ENCODE results near the gene PRKCE. TPM values are rescaled to one million over a fixed set of nuclear protein-coding genes. Genes with fewer than 3 reads are reported as not detected.
"Not testable (repeated sequence)": the region's sequence is repeated elsewhere in the genome, so short reads cannot be mapped to it uniquely, and the experiment has no call there.

The PRKCE gene
- total RNA-seq, 1 experiment from 2014 or later: 1.3 TPM

DNA sequence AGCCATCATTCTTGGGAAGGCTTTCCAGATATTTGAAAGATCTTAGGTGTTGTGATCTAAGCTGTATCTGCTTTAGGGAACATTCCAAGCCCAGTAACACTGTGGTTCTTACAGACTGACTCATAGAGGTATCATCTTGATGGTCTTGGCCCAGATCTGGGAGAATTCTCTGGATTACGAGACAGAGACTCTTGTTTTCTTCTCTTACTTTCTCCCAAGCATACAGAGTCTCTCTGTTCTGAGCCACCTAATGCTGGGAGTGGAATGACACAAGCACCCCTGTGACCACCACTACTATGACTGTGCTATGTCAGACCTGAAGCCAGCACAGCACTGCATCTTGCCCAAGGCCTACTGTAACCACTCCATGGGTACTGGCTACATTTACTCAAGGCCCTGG is 564.7 kb downstream of the PRKCE start:
- H3T11ph ChIP-seq (ENCODE audit: low read length): no peak overlapping the region
- Mint-ChIP-seq H3K36me3 (ENCODE audit: insufficient read depth in 1 of 3, low read depth in 3 of 3) (peaks cover 4 to 16% (median 6%) of the 10 kb centered on the region in 3 experiments; a peak in 6 of 7 replicates), H3K27me3 (ENCODE audit: low read depth) (peaks cover 10% of the 10 kb centered on the region), H3K27ac (no peak overlapping the region), H3K9me3 (peaks cover 26% of the 10 kb centered on the region in 2 experiments), H3K4me3 (no peak overlapping the region), H3K4me1 (no peaks in the 10 kb centered on the region)
- no peak overlapping the region for H4K5ac ChIP-seq (ENCODE audit: insufficient read length, low read depth, low read length)
- no peak overlapping the region for H2AFZ ChIP-seq (ENCODE audit: low read length)
- no peaks in the 10 kb centered on the region for H4K20me1 ChIP-seq (ENCODE audit: control insufficient read depth, insufficient read depth, insufficient read length)
- H3K23me2 ChIP-seq (ENCODE audit: insufficient read length, low read depth, low read length, poor library complexity, severe bottlenecking): no peaks in the 10 kb centered on the region
- H3K4ac ChIP-seq (ENCODE audit: low read depth, low read length): no peak overlapping the region
- DNase-seq: no peak
- no peak overlapping the region for H3K56ac ChIP-seq (ENCODE audit: insufficient read length, low read depth, low read length)
- no peaks in the 10 kb centered on the region for H3K79me1 ChIP-seq (ENCODE audit: insufficient read depth, low read depth, low read length, poor library complexity, severe bottlenecking)
- no peak overlapping the region for H2BK12ac ChIP-seq (ENCODE audit: insufficient read length, low read depth, low read length)
- H3K79me2 ChIP-seq (ENCODE audit: insufficient read depth, low read length): no peaks in the 10 kb centered on the region
- H4K91ac ChIP-seq (ENCODE audit: insufficient read length, low read depth, low read length): no peak overlapping the region
- peaks cover 10% of the 10 kb centered on the region for H3K9me3 ChIP-seq (ENCODE audit: control insufficient read depth, low read depth, low read length)
- H4K8ac ChIP-seq (replicated peaks; ENCODE audit: insufficient read length, low read depth, low read length): no peak overlapping the region
- H3K27me3 ChIP-seq (ENCODE audit: insufficient read depth, low read length): no peaks in the 10 kb centered on the region
- H3K18ac ChIP-seq (ENCODE audit: insufficient read length, low read depth, low read length): no peak overlapping the region
- TF ChIP-seq, protein P1, sequence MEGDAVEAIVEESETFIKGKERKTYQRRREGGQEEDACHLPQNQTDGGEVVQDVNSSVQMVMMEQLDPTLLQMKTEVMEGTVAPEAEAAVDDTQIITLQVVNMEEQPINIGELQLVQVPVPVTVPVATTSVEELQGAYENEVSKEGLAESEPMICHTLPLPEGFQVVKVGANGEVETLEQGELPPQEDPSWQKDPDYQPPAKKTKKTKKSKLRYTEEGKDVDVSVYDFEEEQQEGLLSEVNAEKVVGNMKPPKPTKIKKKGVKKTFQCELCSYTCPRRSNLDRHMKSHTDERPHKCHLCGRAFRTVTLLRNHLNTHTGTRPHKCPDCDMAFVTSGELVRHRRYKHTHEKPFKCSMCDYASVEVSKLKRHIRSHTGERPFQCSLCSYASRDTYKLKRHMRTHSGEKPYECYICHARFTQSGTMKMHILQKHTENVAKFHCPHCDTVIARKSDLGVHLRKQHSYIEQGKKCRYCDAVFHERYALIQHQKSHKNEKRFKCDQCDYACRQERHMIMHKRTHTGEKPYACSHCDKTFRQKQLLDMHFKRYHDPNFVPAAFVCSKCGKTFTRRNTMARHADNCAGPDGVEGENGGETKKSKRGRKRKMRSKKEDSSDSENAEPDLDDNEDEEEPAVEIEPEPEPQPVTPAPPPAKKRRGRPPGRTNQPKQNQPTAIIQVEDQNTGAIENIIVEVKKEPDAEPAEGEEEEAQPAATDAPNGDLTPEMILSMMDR (conservative IDR thresholded peaks at IDR 0.05): no peak
- no peak overlapping the region for H2BK120ac ChIP-seq (ENCODE audit: low read depth, low read length, poor library complexity, severe bottlenecking)
- no peak overlapping the region for H3K9ac ChIP-seq (ENCODE audit: extremely low read depth, insufficient read length, low read length)
- no peak overlapping the region for H2AK5ac ChIP-seq (ENCODE audit: insufficient read length, low read length)
- no peak overlapping the region for H3K23ac ChIP-seq (ENCODE audit: insufficient read length, low read depth, low read length)
- H2BK5ac ChIP-seq (ENCODE audit: insufficient read length, low read length): no peak overlapping the region
- no peaks in the 10 kb centered on the region for H3K4me1 ChIP-seq (ENCODE audit: insufficient read depth, low read length)
- no peak overlapping the region for H3K27ac ChIP-seq (ENCODE audit: insufficient read length, low read depth, low read length)
- H3K4me2 ChIP-seq (ENCODE audit: insufficient read depth, insufficient read length, low read length): no peak overlapping the region
- no CpG with 5 or more reads among the region's 1 CpG for WGBS (ENCODE audit: extremely low coverage, insufficient read length, low lambda C conversion rate)
- H3K14ac ChIP-seq (ENCODE audit: insufficient read depth, low read length): no peak overlapping the region
- H2BK20ac ChIP-seq (ENCODE audit: low read depth, low read length, poor library complexity, severe bottlenecking): no peak overlapping the region
- H2BK15ac ChIP-seq (ENCODE audit: low read depth, low read length): no peak overlapping the region

DNA sequence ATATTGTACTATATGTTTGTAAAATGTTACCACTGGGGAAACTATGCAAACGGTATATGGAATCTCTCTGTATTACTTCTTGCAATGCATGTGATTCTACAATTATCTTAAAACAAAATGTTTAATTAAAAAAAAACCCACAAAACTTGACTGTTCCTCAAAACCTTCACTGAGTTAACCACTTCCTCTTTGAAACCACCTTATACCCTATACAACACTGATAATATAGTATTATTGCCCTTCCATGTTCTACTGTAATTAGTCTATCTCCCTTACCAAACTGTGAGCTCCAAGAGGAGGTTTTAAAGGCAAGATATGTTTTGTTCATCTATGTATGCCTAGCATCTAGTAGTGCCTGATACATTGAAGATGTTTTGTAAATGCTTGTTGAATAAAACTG is 572.0 kb downstream of the PRKCE start:
- H2AFZ ChIP-seq (ENCODE audit: low read length); H2BK5ac ChIP-seq (ENCODE audit: insufficient read length, low read length); H3K4me2 ChIP-seq (ENCODE audit: insufficient read depth, insufficient read length, low read length); H2BK12ac ChIP-seq (ENCODE audit: insufficient read length, low read depth, low read length); H2AK5ac ChIP-seq (ENCODE audit: insufficient read length, low read length); H3K23ac ChIP-seq (ENCODE audit: insufficient read length, low read depth, low read length); DNase-seq; H3K14ac ChIP-seq (ENCODE audit: insufficient read depth, low read length); H3K79me1 ChIP-seq (ENCODE audit: insufficient read depth, low read depth, low read length, poor library complexity, severe bottlenecking); H3K18ac ChIP-seq (ENCODE audit: insufficient read length, low read depth, low read length); H2BK15ac ChIP-seq (ENCODE audit: low read depth, low read length); H3K27ac ChIP-seq (ENCODE audit: insufficient read length, low read depth, low read length); H3K27ac Mint-ChIP-seq; H3K23me2 ChIP-seq (ENCODE audit: insufficient read length, low read depth, low read length, poor library complexity, severe bottlenecking); H2BK120ac ChIP-seq (ENCODE audit: low read depth, low read length, poor library complexity, severe bottlenecking); H3K56ac ChIP-seq (ENCODE audit: insufficient read length, low read depth, low read length); H3K27me3 ChIP-seq (ENCODE audit: insufficient read depth, low read length); H2BK20ac ChIP-seq (ENCODE audit: low read depth, low read length, poor library complexity, severe bottlenecking); H3T11ph ChIP-seq (ENCODE audit: low read length); H3K4me1 ChIP-seq (ENCODE audit: insufficient read depth, low read length); H4K20me1 ChIP-seq (ENCODE audit: control insufficient read depth, insufficient read depth, insufficient read length); H3K9ac ChIP-seq (ENCODE audit: extremely low read depth, insufficient read length, low read length); H3K4ac ChIP-seq (ENCODE audit: low read depth, low read length); H4K5ac ChIP-seq (ENCODE audit: insufficient read length, low read depth, low read length); H3K9me3 ChIP-seq (ENCODE audit: control insufficient read depth, low read depth, low read length); H3K79me2 ChIP-seq (ENCODE audit: insufficient read depth, low read length); H4K91ac ChIP-seq (ENCODE audit: insufficient read length, low read depth, low read length); H3K4me3 Mint-ChIP-seq; H3K4me1 Mint-ChIP-seq; H3K36me3 Mint-ChIP-seq (ENCODE audit: insufficient read depth in 1 of 3, low read depth in 3 of 3); H4K8ac ChIP-seq (replicated peaks; ENCODE audit: insufficient read length, low read depth, low read length): not testable (repeated sequence)
- H3K9me3 Mint-ChIP-seq: peaks cover 10 to 16% of the 10 kb centered on the region in 2 experiments
- WGBS (ENCODE audit: extremely low coverage, insufficient read length, low lambda C conversion rate): no CpG with 5 or more reads among the region's 1 CpG
- peaks cover 12% of the 10 kb centered on the region for H3K27me3 Mint-ChIP-seq (ENCODE audit: low read depth)
